GM12891 (cell line): ENCODE results near the gene ORMDL3.

Experiments
- POLR2A ChIP-seq: IDR thresholded peaks from 2 replicates; pipeline ENCODE4 v1.6.1; 2011; ENCODE audit warnings: low read depth, low read length, control low read depth
- POLR2AphosphoS5 ChIP-seq: IDR thresholded peaks from 2 replicates; pipeline ENCODE4 v1.6.1; 2011; ENCODE audit warnings: low read depth, low read length, control low read depth
- POU2F2 ChIP-seq: IDR thresholded peaks from 2 replicates; pipeline ENCODE4 v1.6.1; 2011; ENCODE audit warnings: low read depth, mild to moderate bottlenecking, control low read depth, low read length, moderate library complexity
- TAF1 ChIP-seq: IDR thresholded peaks from 2 replicates; pipeline ENCODE4 v1.6.1; 2011; ENCODE audit warnings: low read depth, low read length, control low read depth

- TF ChIP-seq POLR2A = no peak
- no peak for TF ChIP-seq POLR2AphosphoS5
- TF ChIP-seq POU2F2 = no peak
- TF ChIP-seq TAF1 = no peak
Measured at GRCh38 chr17:39934324-39934723, 6.9 kb upstream of the ORMDL3 start.
